HepG2 (cell line): ENCODE results near the gene HDAC10. TPM values are rescaled to one million over a fixed set of nuclear protein-coding genes. Genes with fewer than 3 reads are reported as not detected.

Experiments used
- ATM ChIP-seq: fragments of 450-650 bp; IDR thresholded peaks from 2 replicates; pipeline ENCODE4 v1.7.1; 2017; ENCODE audit warnings: mild to moderate bottlenecking, borderline replicate concordance
- FOXO1 ChIP-seq: sonication (generic); formaldehyde crosslinking; IDR thresholded peaks from 2 replicates; pipeline ENCODE4 v1.4.0; 2020; ENCODE audit warnings: missing genetic modification reagents
- LCORL ChIP-seq, 2 experiments: fragments of 450-650 bp in 1 of 2; sonication (generic) in 1 of 2; formaldehyde crosslinking in 1 of 2; IDR thresholded peaks; 2 replicates each; pipeline versions ENCODE4 v1.5.0 to v1.6.1; 2017 to 2020; ENCODE audit warnings: antibody characterized with exemption in 1 of 2, missing genetic modification reagents in 1 of 2
- SIN3A ChIP-seq: IDR thresholded peaks from 2 replicates; pipeline ENCODE4 v1.6.1; 2011; ENCODE audit warnings: low read depth, mild to moderate bottlenecking, control low read depth, low read length, borderline replicate concordance
- ZBTB14 ChIP-seq: sonication (generic); formaldehyde crosslinking; IDR thresholded peaks from 2 replicates; pipeline ENCODE4 v1.4.0; 2020; ENCODE audit warnings: missing genetic modification reagents
- ZBTB8A ChIP-seq: sonication (generic); formaldehyde crosslinking; IDR thresholded peaks from 2 replicates; pipeline ENCODE4 v1.4.0; 2020; ENCODE audit warnings: mild to moderate bottlenecking, low read depth, missing genetic modification reagents, borderline replicate concordance
- ZMYM4 ChIP-seq: sonication (generic); formaldehyde crosslinking; IDR thresholded peaks from 2 replicates; pipeline ENCODE4 v1.8.1; 2023; ENCODE audit warnings: mild to moderate bottlenecking, missing genetic modification reagents
- ZNF121 ChIP-seq: sonication (generic); formaldehyde crosslinking; IDR thresholded peaks from 2 replicates; pipeline ENCODE4 v1.5.0; 2020; ENCODE audit warnings: mild to moderate bottlenecking, missing genetic modification reagents
- ZNF230 ChIP-seq: sonication (generic); formaldehyde crosslinking; IDR thresholded peaks from 2 replicates; pipeline ENCODE4 v1.4.0; 2020; ENCODE audit warnings: mild to moderate bottlenecking, missing genetic modification reagents
- ZNF543 ChIP-seq: sonication (generic); formaldehyde crosslinking; IDR thresholded peaks from 2 replicates; pipeline ENCODE4 v1.4.0; 2020; ENCODE audit warnings: mild to moderate bottlenecking, missing genetic modification reagents
- polyA plus RNA-seq, 8 experiments: library from polyadenylated mRNA; depleted of rRNA in 3 of 8; stranded (reverse) in 7 of 8; unstranded in 1 of 8; fragments of >200 nt; fragmentation: Illumina TruSeq in 4 of 8; extraction: Trizol in 4 of 8; gene quantifications; 2 replicates each; pipeline versions ENCODE4 v1.2.1 to v1.2.3, GENCODE V29; 2011 to 2016; ENCODE audit warnings: low read depth in 4 of 8, missing spikeins in 1 of 8, mixed read lengths in 1 of 8; ENCODE audit not compliant: insufficient read depth in 1 of 8
- total RNA-seq, 5 experiments: library from RNA; depleted of rRNA; stranded (reverse); fragments of >200 nt; fragmentation: Illumina TruSeq; extraction: Trizol; gene quantifications; 2 replicates each; pipeline ENCODE4 v1.2.3, GENCODE V29; 2016; ENCODE audit warnings: low read depth in 1 of 5
- TF ChIP-seq, protein P1 (sequence below): sonication (generic); formaldehyde crosslinking; IDR thresholded peaks from 2 replicates; pipeline ENCODE4 v1.9.0; 2022; ENCODE audit warnings: low read depth, missing genetic modification reagents
- TF ChIP-seq, protein P2 (sequence below): sonication (generic); formaldehyde crosslinking; IDR thresholded peaks from 2 replicates; pipeline ENCODE4; 2020; ENCODE audit warnings: missing genetic modification reagents, mild to moderate bottlenecking, borderline replicate concordance
- TF ChIP-seq, protein P3 (sequence below): sonication (generic); formaldehyde crosslinking; IDR thresholded peaks from 2 replicates; pipeline ENCODE4 v1.4.0; 2020; ENCODE audit warnings: mild to moderate bottlenecking, missing genetic modification reagents

Gene HDAC10
- total and polyA plus RNA-seq, 2 of the 13 experiments (the other 11 are each of a cell fraction or from before 2014, with no cell fraction given) = 13.9 to 14.9 TPM

DNA sequence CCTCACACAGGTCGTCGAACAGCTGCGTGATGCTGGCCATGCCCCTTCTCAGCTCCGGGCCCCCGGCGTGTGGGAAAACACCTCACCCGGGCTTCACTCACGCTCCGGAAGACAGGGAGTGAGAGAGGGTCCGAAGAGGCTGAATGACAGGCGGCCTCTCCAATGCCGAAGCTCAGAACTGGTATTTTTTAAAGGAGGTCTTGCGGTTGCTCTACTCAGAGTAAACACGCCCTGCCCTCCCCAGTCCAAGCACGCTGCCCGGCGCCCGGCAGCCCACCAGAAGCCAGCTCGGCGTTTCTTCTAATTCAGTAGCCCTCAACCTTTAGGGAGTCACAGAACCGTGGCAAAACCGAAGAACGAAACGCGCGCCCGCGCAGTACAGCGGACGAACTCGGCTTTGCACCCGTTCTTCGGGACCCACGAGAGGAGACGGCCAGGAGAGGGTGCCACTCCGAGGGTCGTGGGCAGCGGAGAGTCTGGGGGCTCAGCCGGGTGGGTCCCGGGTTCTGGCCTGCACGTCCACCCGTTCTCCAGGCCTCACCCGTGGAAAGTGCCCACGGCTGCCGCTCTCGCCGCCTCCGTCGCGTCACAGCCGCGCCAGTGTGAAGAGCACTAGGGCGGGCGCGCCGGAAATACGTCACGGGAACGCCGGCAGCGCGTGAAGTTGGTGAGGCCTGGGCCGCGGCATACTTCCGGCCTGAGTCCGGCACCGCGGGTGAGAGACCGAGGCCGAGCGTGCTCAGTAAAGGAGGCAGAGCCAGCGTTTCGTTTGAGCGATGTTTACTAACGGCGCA lies 6.4 kb downstream of the HDAC10 start, which contains the start of gene TUBGCP6 (continued):
- TF ChIP-seq, protein P1, sequence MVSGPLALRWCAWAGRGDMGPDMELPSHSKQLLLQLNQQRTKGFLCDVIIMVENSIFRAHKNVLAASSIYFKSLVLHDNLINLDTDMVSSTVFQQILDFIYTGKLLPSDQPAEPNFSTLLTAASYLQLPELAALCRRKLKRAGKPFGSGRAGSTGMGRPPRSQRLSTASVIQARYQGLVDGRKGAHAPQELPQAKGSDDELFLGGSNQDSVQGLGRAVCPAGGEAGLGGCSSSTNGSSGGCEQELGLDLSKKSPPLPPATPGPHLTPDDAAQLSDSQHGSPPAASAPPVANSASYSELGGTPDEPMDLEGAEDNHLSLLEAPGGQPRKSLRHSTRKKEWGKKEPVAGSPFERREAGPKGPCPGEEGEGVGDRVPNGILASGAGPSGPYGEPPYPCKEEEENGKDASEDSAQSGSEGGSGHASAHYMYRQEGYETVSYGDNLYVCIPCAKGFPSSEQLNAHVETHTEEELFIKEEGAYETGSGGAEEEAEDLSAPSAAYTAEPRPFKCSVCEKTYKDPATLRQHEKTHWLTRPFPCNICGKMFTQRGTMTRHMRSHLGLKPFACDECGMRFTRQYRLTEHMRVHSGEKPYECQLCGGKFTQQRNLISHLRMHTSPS = 0 out of 2 replicates have a peak, but pooled peaks have one; percentile 16
- peak; percentile 69; the same call in 1 of the 2 replicates for TF ChIP-seq ZMYM4
- no peak for TF ChIP-seq ZBTB8A
- TF ChIP-seq ATM = no peak
- no peak for TF ChIP-seq ZNF121 (CRISPR knock-in tag)
- TF ChIP-seq FOXO1 = no peak; the same call in 1 of the 2 replicates
- TF ChIP-seq LCORL (IDR thresholded peaks at IDR 0.05) = no peak
- peak; percentile 50; the same call in 1 of the 2 replicates for TF ChIP-seq LCORL (CRISPR knock-in tag; IDR thresholded peaks at IDR 0.05)
- TF ChIP-seq SIN3A = peak; percentile 81
- TF ChIP-seq ZNF230 (CRISPR knock-in tag) = peak; percentile 77; the same call in 1 of the 2 replicates
- TF ChIP-seq ZNF543 (CRISPR knock-in tag) = peak; percentile 86; the same call in 1 of the 2 replicates
- TF ChIP-seq, protein P2, sequence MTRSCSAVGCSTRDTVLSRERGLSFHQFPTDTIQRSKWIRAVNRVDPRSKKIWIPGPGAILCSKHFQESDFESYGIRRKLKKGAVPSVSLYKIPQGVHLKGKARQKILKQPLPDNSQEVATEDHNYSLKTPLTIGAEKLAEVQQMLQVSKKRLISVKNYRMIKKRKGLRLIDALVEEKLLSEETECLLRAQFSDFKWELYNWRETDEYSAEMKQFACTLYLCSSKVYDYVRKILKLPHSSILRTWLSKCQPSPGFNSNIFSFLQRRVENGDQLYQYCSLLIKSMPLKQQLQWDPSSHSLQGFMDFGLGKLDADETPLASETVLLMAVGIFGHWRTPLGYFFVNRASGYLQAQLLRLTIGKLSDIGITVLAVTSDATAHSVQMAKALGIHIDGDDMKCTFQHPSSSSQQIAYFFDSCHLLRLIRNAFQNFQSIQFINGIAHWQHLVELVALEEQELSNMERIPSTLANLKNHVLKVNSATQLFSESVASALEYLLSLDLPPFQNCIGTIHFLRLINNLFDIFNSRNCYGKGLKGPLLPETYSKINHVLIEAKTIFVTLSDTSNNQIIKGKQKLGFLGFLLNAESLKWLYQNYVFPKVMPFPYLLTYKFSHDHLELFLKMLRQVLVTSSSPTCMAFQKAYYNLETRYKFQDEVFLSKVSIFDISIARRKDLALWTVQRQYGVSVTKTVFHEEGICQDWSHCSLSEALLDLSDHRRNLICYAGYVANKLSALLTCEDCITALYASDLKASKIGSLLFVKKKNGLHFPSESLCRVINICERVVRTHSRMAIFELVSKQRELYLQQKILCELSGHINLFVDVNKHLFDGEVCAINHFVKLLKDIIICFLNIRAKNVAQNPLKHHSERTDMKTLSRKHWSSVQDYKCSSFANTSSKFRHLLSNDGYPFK = peak; percentile 86
- TF ChIP-seq ZBTB14 (CRISPR knock-in tag) = no peak; the same call in 1 of the 2 replicates
- TF ChIP-seq, protein P3, sequence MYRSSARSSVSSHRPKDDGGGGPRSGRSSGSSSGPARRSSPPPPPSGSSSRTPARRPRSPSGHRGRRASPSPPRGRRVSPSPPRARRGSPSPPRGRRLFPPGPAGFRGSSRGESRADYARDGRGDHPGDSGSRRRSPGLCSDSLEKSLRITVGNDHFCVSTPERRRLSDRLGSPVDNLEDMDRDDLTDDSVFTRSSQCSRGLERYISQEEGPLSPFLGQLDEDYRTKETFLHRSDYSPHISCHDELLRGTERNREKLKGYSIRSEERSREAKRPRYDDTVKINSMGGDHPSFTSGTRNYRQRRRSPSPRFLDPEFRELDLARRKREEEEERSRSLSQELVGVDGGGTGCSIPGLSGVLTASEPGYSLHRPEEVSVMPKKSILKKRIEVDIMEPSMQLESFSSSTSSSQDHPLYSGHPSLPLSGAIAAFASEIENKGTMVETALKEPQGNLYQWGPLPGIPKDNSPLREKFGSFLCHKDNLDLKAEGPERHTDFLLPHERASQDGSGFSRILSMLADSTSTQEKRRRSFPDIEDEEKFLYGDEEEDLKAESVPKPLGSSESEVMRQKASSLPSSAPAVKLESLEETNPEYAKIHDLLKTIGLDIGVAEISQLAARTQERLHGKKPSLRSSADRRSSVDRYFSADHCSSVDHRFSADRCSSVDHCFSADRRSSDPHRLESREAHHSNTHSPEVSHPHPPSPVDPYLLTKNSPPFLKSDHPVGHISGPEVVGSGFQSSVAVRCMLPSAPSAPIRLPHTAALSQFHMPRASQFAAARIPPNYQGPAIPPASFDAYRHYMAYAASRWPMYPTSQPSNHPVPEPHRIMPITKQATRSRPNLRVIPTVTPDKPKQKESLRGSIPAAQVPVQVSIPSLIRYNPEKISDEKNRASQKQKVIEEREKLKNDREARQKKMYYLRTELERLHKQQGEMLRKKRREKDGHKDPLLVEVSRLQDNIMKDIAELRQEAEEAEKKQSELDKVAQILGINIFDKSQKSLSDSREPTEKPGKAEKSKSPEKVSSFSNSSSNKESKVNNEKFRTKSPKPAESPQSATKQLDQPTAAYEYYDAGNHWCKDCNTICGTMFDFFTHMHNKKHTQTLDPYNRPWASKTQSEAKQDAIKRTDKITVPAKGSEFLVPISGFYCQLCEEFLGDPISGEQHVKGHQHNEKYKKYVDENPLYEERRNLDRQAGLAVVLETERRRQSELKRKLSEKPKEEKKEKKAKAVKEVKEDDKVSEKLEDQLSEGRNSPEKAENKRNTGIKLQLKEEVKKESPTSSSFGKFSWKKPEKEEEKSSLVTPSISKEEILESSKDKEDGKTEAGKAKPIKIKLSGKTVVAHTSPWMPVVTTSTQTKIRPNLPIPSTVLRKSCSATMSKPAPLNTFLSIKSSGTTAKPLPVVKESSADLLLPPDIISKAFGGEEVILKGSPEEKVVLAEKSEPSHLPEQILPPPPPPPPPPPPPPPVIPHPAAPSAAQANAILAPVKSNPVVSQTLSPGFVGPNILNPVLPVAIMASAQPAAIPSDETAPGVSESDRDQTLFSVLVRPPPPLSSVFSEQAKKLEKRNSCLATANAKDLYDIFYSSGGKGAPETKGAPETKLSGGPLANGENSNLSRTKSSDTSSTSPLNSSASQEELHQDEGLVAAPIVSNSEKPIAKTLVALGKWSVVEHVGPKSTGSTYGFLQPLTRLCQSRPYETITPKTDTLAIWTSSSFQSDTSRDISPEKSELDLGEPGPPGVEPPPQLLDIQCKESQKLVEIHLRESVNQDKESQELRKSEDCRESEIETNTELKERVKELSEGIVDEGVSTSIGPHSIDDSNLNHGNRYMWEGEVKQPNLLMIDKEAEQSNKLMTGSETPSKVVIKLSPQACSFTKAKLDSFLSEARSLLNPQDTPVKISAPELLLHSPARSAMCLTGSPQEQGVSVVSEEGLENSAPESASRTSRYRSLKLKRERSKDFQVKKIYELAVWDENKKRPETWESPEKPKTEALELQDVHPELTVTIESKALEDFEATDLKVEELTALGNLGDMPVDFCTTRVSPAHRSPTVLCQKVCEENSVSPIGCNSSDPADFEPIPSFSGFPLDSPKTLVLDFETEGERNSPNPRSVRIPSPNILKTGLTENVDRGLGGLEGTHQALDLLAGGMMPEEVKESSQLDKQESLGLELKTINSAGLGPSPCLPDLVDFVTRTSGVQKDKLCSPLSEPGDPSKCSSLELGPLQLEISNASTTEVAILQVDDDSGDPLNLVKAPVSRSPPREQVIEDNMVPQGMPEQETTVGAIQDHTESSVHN (CRISPR knock-in tag) = 0 out of 2 replicates have a peak, but pooled peaks have one; percentile 34
